HepG2 (cell line): ENCODE results near the gene RECK. TPM values are rescaled to one million over a fixed set of nuclear protein-coding genes. Genes with fewer than 3 reads are reported as not detected.
A peak's percentile ranks its signal among the peaks of the same experiment; 100 is the strongest.

Experiments used
- ATAC-seq: fragments of 200-7000 bp; cut with Tn5 transposase; 3 replicates; pipeline ENCODE4 v1.9.1; 2020; ENCODE audit warnings: mild to moderate bottlenecking, moderate library complexity
- BruUV-seq: library from RNA; stranded (reverse); fragments of 400-500 nt; replicated peaks from 2 replicates; lab custom pipeline; 2021; lab: Mats Ljungman, UMichigan
- CTCF ChIA-PET: fragments of 300-600 bp; formaldehyde crosslinking; extraction: SDS; loops from one replicate; lab custom pipeline; 2021; ENCODE audit warnings: low total read pairs, inconsistent platforms, low intra/inter-chr PET ratio; lab: Yijun Ruan, JAX
- POLR2A ChIA-PET: fragments of 350-600 bp; sonication (Branson Sonifier 250); formaldehyde crosslinking; loops from one replicate; lab custom pipeline; 2020; ENCODE audit warnings: antibody characterized with exemption, inconsistent platforms; lab: Yijun Ruan, JAX
- DNase-seq: peaks from one replicate; pipeline ENCODE4 v3.0.0-alpha.2; 2015; ENCODE audit warnings: low spot score
- FAIRE-seq: peaks from 3 replicates; lab custom pipeline; 2011; peaks lifted over from hg19 to GRCh38; lab: Jason Lieb, UNC
- H2AFZ ChIP-seq: one replicate; pipeline ENCODE4 v1.6.1; 2011; ENCODE audit warnings: low read length, inconsistent platforms
- H3K27ac ChIP-seq: fragments of 300-600 bp; 3 replicates; pipeline ENCODE4 v1.8.0; 2011; ENCODE audit warnings: mixed run types, mild to moderate bottlenecking, mixed read lengths, low read length, inconsistent platforms; ENCODE audit not compliant: insufficient read depth; ENCODE audit errors: extremely low read length
- H3K27me3 ChIP-seq, 2 experiments: fragments of 200-600 bp in 1 of 2; 2 replicates in 1 of 2; 3 replicates in 1 of 2; pipeline versions ENCODE4 v1.6.0 to v1.8.0; 2011; ENCODE audit warnings: low read length in 2 of 2, mild to moderate bottlenecking in 2 of 2, moderate library complexity in 2 of 2, inconsistent platforms in 1 of 2; ENCODE audit not compliant: insufficient read depth in 2 of 2, control insufficient read depth in 1 of 2
- H3K36me3 ChIP-seq, 2 experiments: fragments of 200-600 bp in 1 of 2; replicated peaks in 1 of 2; 2 replicates in 1 of 2; 3 replicates in 1 of 2; pipeline versions ENCODE4 v1.5.1 to v1.8.0; 2011; ENCODE audit warnings: low read length in 2 of 2, inconsistent platforms in 1 of 2; ENCODE audit not compliant: insufficient read depth in 2 of 2, control insufficient read depth in 1 of 2
- H3K4me1 ChIP-seq: 2 replicates; pipeline ENCODE4 v1.5.1; 2012; ENCODE audit warnings: low read length, inconsistent platforms; ENCODE audit not compliant: insufficient read depth
- H3K4me2 ChIP-seq: 2 replicates; pipeline ENCODE4 v1.6.0; 2011; ENCODE audit warnings: low read depth, low read length, inconsistent platforms
- H3K4me3 ChIP-seq, 3 experiments: fragments of 200-600 bp in 1 of 3; sonication (generic), shearing (Covaris generic) in 1 of 3; replicated peaks in 1 of 3; 2 replicates each; pipeline ENCODE4 v1.5.1; 2011 to 2016; ENCODE audit warnings: low read length in 3 of 3, inconsistent platforms in 2 of 3, low read depth in 2 of 3, mild to moderate bottlenecking in 2 of 3, control low read depth in 1 of 3, mixed read lengths in 1 of 3; ENCODE audit not compliant: insufficient read depth in 1 of 3
- H3K79me2 ChIP-seq: one replicate; pipeline ENCODE4 v1.6.1; 2011; ENCODE audit warnings: low read length, inconsistent platforms; ENCODE audit not compliant: insufficient read depth
- H3K9ac ChIP-seq: 2 replicates; pipeline ENCODE4 v1.6.0; 2011; ENCODE audit warnings: mild to moderate bottlenecking, low read depth, low read length, inconsistent platforms; ENCODE audit not compliant: insufficient read depth
- H3K9me3 ChIP-seq: 2 replicates; pipeline ENCODE4 v1.5.1; 2012; ENCODE audit warnings: mild to moderate bottlenecking, low read length
- H4K20me1 ChIP-seq: 2 replicates; pipeline ENCODE4 v1.6.0; 2011; ENCODE audit warnings: inconsistent platforms, mild to moderate bottlenecking, low read length, moderate library complexity; ENCODE audit not compliant: insufficient read depth
- ELF1 ChIP-seq: sonication (generic); formaldehyde crosslinking; IDR thresholded peaks from 2 replicates; pipeline ENCODE4 v1.4.0; 2020; ENCODE audit warnings: missing genetic modification reagents
- ETV5 ChIP-seq: IDR thresholded peaks from 2 replicates; pipeline ENCODE4 v1.6.1; 2018; ENCODE audit warnings: missing biosample characterization, missing genetic modification reagents, inconsistent platforms, borderline replicate concordance
- GABPA ChIP-seq, 2 experiments: IDR thresholded peaks; 2 replicates each; pipeline ENCODE4 v1.6.1; 2011 to 2016; ENCODE audit warnings: low read depth in 2 of 2, low read length in 1 of 2, missing biosample characterization in 1 of 2, missing genetic modification characterization in 1 of 2
- GABPB1 ChIP-seq: IDR thresholded peaks from 2 replicates; pipeline ENCODE4 v1.6.1; 2016; ENCODE audit warnings: mild to moderate bottlenecking, missing genetic modification reagents, moderate library complexity, missing compliant biosample characterization
- GATAD1 ChIP-seq: IDR thresholded peaks from 2 replicates; pipeline ENCODE4 v1.6.1; 2016; ENCODE audit warnings: missing genetic modification reagents, missing compliant biosample characterization
- ZNF34 ChIP-seq: sonication (generic); formaldehyde crosslinking; IDR thresholded peaks from 2 replicates; pipeline ENCODE4 v1.4.0; 2020; ENCODE audit warnings: mild to moderate bottlenecking, missing genetic modification reagents, borderline replicate concordance
- WGBS: methylation state at CpG from one replicate; pipeline ENCODE4 v1.1.6; 2017; ENCODE audit warnings: low lambda C conversion rate; 5-methylcytosine and 5-hydroxymethylcytosine counted together
- in situ Hi-C: cut with HindIII; loops from 2 replicates; pipeline ENCODE4 v1.10.0; 2017; ENCODE audit warnings: low pct_unique_long_range_greater_than_20kb; ENCODE audit not compliant: extremely low pct_ligation_motif_present
- intact Hi-C: fragments of 100-400 bp; cut with micrococcal nuclease; formaldehyde crosslinking; loops from one replicate; pipeline ENCODE4 v1.10.0; 2022; ENCODE audit not compliant: unreplicated experiment
- polyA plus RNA-seq, 8 experiments: library from polyadenylated mRNA; depleted of rRNA in 3 of 8; stranded (reverse) in 7 of 8; unstranded in 1 of 8; fragments of >200 nt; fragmentation: Illumina TruSeq in 4 of 8; extraction: Trizol in 4 of 8; gene quantifications; 2 replicates each; pipeline versions ENCODE4 v1.2.1 to v1.2.3, GENCODE V29; 2011 to 2016; ENCODE audit warnings: low read depth in 4 of 8, missing spikeins in 1 of 8, mixed read lengths in 1 of 8; ENCODE audit not compliant: insufficient read depth in 1 of 8
- total RNA-seq, 5 experiments: library from RNA; depleted of rRNA; stranded (reverse); fragments of >200 nt; fragmentation: Illumina TruSeq; extraction: Trizol; gene quantifications; 2 replicates each; pipeline ENCODE4 v1.2.3, GENCODE V29; 2016; ENCODE audit warnings: low read depth in 1 of 5
- TF ChIP-seq, protein P1 (sequence below): IDR thresholded peaks from 2 replicates; pipeline ENCODE4 v1.6.1; 2016; ENCODE audit warnings: missing compliant biosample characterization, missing genetic modification reagents, borderline replicate concordance
- TF ChIP-seq, protein P2 (sequence below): sonication (generic); formaldehyde crosslinking; IDR thresholded peaks from 2 replicates; pipeline ENCODE4 v1.5.1; 2020; ENCODE audit warnings: mild to moderate bottlenecking, missing genetic modification reagents, moderate library complexity

Gene RECK
- total and polyA plus RNA-seq, 2 of the 13 experiments (the other 11 are each of a cell fraction or from before 2014, with no cell fraction given): 3.1 to 4.8 TPM

DNA sequence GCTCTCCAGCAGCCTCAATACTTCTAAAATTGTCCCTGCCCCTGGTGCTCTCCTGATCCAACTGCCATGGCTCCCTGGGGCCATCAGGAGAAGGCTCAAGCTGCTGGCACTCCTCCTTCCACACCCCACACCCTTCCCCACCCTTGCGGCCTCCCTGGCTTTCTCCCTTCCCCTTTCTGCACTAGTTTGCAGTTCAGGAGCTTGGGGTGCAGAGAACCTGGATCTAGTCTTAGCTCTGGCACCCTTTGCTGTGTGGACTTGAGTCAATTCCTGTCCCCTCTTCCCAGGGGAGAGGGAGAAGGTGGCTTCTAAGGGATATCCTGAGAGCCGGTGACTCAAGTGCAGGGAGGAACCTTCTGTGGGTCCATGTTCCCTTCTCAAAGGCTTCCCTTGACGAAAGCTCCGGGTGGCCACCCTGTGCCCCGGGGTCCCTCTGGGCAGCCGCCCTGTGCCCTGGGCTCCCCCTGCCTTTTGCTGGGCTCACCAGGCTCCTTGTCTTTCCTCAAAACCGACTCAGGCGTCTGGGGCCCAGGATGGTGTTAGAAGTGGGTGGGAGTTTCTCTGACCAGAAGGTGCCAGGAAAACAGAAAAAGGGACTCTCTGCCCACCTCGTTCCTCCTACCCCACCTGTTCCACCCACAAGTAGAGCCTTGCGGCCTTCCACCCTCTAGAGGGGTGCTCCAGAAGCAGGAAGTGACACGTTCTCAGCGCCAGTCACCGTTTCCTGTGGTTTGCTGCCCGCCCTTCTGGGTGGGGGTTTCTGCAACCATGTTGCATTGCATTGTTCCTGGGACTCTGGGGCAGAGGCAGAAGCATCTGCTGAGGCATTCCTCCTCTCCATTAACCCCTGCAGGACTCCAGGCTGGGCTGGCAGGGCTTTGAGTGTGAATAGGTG, 114.8 kb downstream of the RECK start:
- no peaks in the 10 kb centered on the region for H3K9me3 ChIP-seq
- H3K36me3 ChIP-seq: no peaks in the 10 kb centered on the region
- intact Hi-C loops: no loop called here
- H3K4me1 ChIP-seq: peaks cover 31% of the 10 kb centered on the region
- no peak overlapping the region for H2AFZ ChIP-seq
- FAIRE-seq: no peak
- 35% methylated on average over 12 of the region's 14 CpGs for WGBS
- ChIA-PET CTCF (no interaction called here), POLR2A (interaction anchor here (1.0 to 1.3 kb wide), 2 partner anchors 12 to 39 kb away, joined by 3 to 6 read pairs; partner anchors contain the start of gene CLTA)
- no peaks in the 10 kb centered on the region for H4K20me1 ChIP-seq
- ATAC-seq: peak; percentile 17
- peak overlapping the region in 1 of 3 experiments; percentile 36; a peak in 3 of 6 replicates for H3K4me3 ChIP-seq
- H3K27ac ChIP-seq: no peak overlapping the region
- no TSS peak for BruUV-seq
- H3K4me2 ChIP-seq: peak overlapping the region; percentile 66
- H3K27me3 ChIP-seq: peaks cover 3 to 5% of the 10 kb centered on the region in 2 experiments; a peak in 2 of 5 replicates
- in situ Hi-C loops: no loop called here
- peak overlapping the region; percentile 23; the same call in 1 of the 2 replicates for H3K9ac ChIP-seq
- TF ChIP-seq GABPB1 (CRISPR knock-in tag) (peak; percentile 53), ELF1 (CRISPR knock-in tag) (peak; percentile 52), GATAD1 (CRISPR knock-in tag) (no peak), GABPA (IDR thresholded peaks at IDR 0.05; ENCODE audit: low read depth, low read length) (peak; percentile 46), GABPA (CRISPR knock-in tag; IDR thresholded peaks at IDR 0.05; ENCODE audit: low read depth) (peak; percentile 79), ETV5 (peak; percentile 27; the same call in 1 of the 2 replicates), ZNF34 (CRISPR knock-in tag) (no peak)
- TF ChIP-seq, protein P1, sequence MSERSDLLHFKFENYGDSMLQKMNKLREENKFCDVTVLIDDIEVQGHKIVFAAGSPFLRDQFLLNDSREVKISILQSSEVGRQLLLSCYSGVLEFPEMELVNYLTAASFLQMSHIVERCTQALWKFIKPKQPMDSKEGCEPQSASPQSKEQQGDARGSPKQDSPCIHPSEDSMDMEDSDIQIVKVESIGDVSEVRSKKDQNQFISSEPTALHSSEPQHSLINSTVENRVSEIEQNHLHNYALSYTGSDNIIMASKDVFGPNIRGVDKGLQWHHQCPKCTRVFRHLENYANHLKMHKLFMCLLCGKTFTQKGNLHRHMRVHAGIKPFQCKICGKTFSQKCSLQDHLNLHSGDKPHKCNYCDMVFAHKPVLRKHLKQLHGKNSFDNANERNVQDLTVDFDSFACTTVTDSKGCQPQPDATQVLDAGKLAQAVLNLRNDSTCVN: peak; percentile 88
- TF ChIP-seq, protein P2, sequence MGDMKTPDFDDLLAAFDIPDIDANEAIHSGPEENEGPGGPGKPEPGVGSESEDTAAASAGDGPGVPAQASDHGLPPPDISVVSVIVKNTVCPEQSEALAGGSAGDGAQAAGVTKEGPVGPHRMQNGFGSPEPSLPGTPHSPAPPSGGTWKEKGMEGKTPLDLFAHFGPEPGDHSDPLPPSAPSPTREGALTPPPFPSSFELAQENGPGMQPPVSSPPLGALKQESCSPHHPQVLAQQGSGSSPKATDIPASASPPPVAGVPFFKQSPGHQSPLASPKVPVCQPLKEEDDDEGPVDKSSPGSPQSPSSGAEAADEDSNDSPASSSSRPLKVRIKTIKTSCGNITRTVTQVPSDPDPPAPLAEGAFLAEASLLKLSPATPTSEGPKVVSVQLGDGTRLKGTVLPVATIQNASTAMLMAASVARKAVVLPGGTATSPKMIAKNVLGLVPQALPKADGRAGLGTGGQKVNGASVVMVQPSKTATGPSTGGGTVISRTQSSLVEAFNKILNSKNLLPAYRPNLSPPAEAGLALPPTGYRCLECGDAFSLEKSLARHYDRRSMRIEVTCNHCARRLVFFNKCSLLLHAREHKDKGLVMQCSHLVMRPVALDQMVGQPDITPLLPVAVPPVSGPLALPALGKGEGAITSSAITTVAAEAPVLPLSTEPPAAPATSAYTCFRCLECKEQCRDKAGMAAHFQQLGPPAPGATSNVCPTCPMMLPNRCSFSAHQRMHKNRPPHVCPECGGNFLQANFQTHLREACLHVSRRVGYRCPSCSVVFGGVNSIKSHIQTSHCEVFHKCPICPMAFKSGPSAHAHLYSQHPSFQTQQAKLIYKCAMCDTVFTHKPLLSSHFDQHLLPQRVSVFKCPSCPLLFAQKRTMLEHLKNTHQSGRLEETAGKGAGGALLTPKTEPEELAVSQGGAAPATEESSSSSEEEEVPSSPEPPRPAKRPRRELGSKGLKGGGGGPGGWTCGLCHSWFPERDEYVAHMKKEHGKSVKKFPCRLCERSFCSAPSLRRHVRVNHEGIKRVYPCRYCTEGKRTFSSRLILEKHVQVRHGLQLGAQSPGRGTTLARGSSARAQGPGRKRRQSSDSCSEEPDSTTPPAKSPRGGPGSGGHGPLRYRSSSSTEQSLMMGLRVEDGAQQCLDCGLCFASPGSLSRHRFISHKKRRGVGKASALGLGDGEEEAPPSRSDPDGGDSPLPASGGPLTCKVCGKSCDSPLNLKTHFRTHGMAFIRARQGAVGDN (CRISPR knock-in tag): peak; percentile 35
- H3K79me2 ChIP-seq: no peaks in the 10 kb centered on the region
- no peak for DNase-seq
